K562 (cell line): ENCODE results near the gene POU2AF1. TPM values are rescaled to one million over a fixed set of nuclear protein-coding genes. Genes with fewer than 3 reads are reported as not detected.

ENCODE experiments used
- ATAC-seq: fragments of 200-7000 bp; cut with Tn5 transposase; 3 replicates; pipeline ENCODE4 v1.9.1; 2020; ENCODE audit warnings: moderate library complexity
- BruUV-seq: library from RNA; stranded (reverse); fragments of 400-500 nt; replicated peaks from 2 replicates; lab custom pipeline; 2021; lab: Mats Ljungman, UMichigan
- CTCF ChIA-PET: fragments of 300-600 bp; formaldehyde crosslinking; extraction: SDS; loops from one replicate; lab custom pipeline; 2021; ENCODE audit warnings: low intra/inter-chr PET ratio; lab: Yijun Ruan, JAX
- POLR2A ChIA-PET: fragments of 300-600, 350-650 bp; sonication (Branson Sonifier 250); formaldehyde crosslinking; extraction: SDS; loops from one replicate; lab custom pipeline; 2021; ENCODE audit warnings: antibody characterized with exemption, inconsistent platforms; lab: Yijun Ruan, JAX
- DNase-seq, 4 experiments: peaks; one replicate each; pipeline versions ENCODE4 v3.0.0 to v3.0.0-alpha.2; 2011 to 2018; ENCODE audit warnings: low spot score in 3 of 4, mixed read lengths in 3 of 4; ENCODE audit errors: extremely low read depth in 1 of 4
- FAIRE-seq: peaks from 2 replicates; lab custom pipeline; 2011; peaks lifted over from hg19 to GRCh38; lab: Jason Lieb, UNC
- H2AFZ ChIP-seq: 2 replicates; pipeline ENCODE4 v1.6.0; 2011; ENCODE audit warnings: low read depth, low read length, control low read depth, inconsistent platforms
- H3K27ac ChIP-seq: fragments of 200-600 bp; 3 replicates; pipeline ENCODE4 v1.8.0; 2011; ENCODE audit warnings: low read depth, mild to moderate bottlenecking, control low read depth, inconsistent platforms, low read length, moderate library complexity, mixed read lengths; ENCODE audit errors: extremely low read depth
- H3K27me3 ChIP-seq, 2 experiments: fragments of 300-600 bp in 1 of 2; 2 replicates in 1 of 2; 3 replicates in 1 of 2; pipeline versions ENCODE4 v1.6.0 to v1.8.0; 2011; ENCODE audit warnings: inconsistent platforms in 2 of 2, low read length in 2 of 2, mild to moderate bottlenecking in 1 of 2, mixed read lengths in 1 of 2, moderate library complexity in 1 of 2; ENCODE audit not compliant: control insufficient read depth in 2 of 2, insufficient read depth in 2 of 2
- H3K36me3 ChIP-seq: fragments of 300-600 bp; 3 replicates; pipeline ENCODE4 v1.8.0; 2011; ENCODE audit warnings: mild to moderate bottlenecking, low read length, inconsistent platforms; ENCODE audit not compliant: control insufficient read depth, insufficient read depth
- H3K4me1 ChIP-seq, 2 experiments: fragments of 200-600 bp in 1 of 2; replicated peaks in 1 of 2; 2 replicates in 1 of 2; 3 replicates in 1 of 2; pipeline versions ENCODE4 v1.5.1 to v1.8.0; 2011; ENCODE audit warnings: inconsistent platforms in 2 of 2, low read length in 2 of 2, mild to moderate bottlenecking in 1 of 2, mixed read lengths in 1 of 2, moderate library complexity in 1 of 2; ENCODE audit not compliant: control insufficient read depth in 2 of 2, insufficient read depth in 2 of 2
- H3K4me2 ChIP-seq: 2 replicates; pipeline ENCODE4 v1.6.1; 2011; ENCODE audit warnings: low read length, control low read depth, inconsistent platforms, mixed read lengths; ENCODE audit not compliant: insufficient read depth
- H3K4me3 ChIP-seq: fragments of 200-600 bp; sonication (generic), shearing (Covaris generic); 2 replicates; pipeline ENCODE4 v1.5.1; 2016; ENCODE audit warnings: control low read depth, inconsistent platforms
- H3K79me2 ChIP-seq: fragments of 200-600 bp; 3 replicates; pipeline ENCODE4 v1.8.0; 2011; ENCODE audit warnings: low read length, inconsistent platforms; ENCODE audit not compliant: control insufficient read depth, insufficient read depth
- H3K9ac ChIP-seq, 2 experiments: 2 replicates each; pipeline versions ENCODE4 v1.6.0 to v1.6.1; 2011; ENCODE audit warnings: low read depth in 2 of 2, low read length in 2 of 2, control low read depth in 1 of 2, inconsistent platforms in 1 of 2, mild to moderate bottlenecking in 1 of 2, mixed read lengths in 1 of 2; ENCODE audit not compliant: insufficient read depth in 1 of 2
- H3K9me1 ChIP-seq: one replicate; pipeline ENCODE4 v1.6.0; 2011; ENCODE audit warnings: inconsistent platforms, mild to moderate bottlenecking, low read length, moderate library complexity; ENCODE audit not compliant: control insufficient read depth, insufficient read depth
- H3K9me3 ChIP-seq: replicated peaks from 2 replicates; pipeline ENCODE4 v1.5.1; 2011; ENCODE audit warnings: low read depth, low read length, inconsistent platforms; ENCODE audit not compliant: control insufficient read depth, insufficient read depth
- H4K20me1 ChIP-seq: replicated peaks from 2 replicates; pipeline ENCODE4 v1.6.1; 2011; ENCODE audit warnings: low read length, inconsistent platforms, mixed read lengths; ENCODE audit not compliant: control insufficient read depth, insufficient read depth
- DACH1 ChIP-seq: fragments of 450-650 bp; IDR thresholded peaks from 2 replicates; pipeline ENCODE4 v1.6.1; 2018; ENCODE audit not compliant: partially characterized antibody
- GATA2 ChIP-seq: sonication (generic); formaldehyde crosslinking; IDR thresholded peaks from 2 replicates; pipeline ENCODE4 v1.4.0; 2020; ENCODE audit warnings: mild to moderate bottlenecking, missing genetic modification reagents
- HCFC1 ChIP-seq: IDR thresholded peaks from 2 replicates; pipeline ENCODE4 v1.6.1; 2012; ENCODE audit warnings: low read depth, low read length, improper control_type of control experiment
- KAT8 ChIP-seq: fragments of 450-650 bp; IDR thresholded peaks from 2 replicates; pipeline ENCODE4 v1.6.1; 2016; ENCODE audit warnings: low read depth, mild to moderate bottlenecking
- NBN ChIP-seq: fragments of 450-650 bp; IDR thresholded peaks from 2 replicates; pipeline ENCODE4 v1.6.1; 2016; ENCODE audit warnings: low read depth, mild to moderate bottlenecking
- SIN3A ChIP-seq, 2 experiments: fragments of 150-350 bp in 1 of 2; IDR thresholded peaks; 2 replicates each; pipeline ENCODE4 v1.6.1; 2011 to 2016; ENCODE audit warnings: borderline replicate concordance in 2 of 2, low read depth in 2 of 2, low read length in 2 of 2, mild to moderate bottlenecking in 2 of 2, moderate library complexity in 2 of 2; ENCODE audit not compliant: control insufficient read depth in 1 of 2
- SMAD4 ChIP-seq: fragments of 250-450 bp; sonication (Bioruptor Pico); conservative IDR thresholded peaks from 2 replicates; pipeline ENCODE4 v1.8.0; 2021; ENCODE audit warnings: inconsistent platforms, mild to moderate bottlenecking, moderate library complexity
- SREBF1 ChIP-seq: fragments of 150-350 bp; IDR thresholded peaks from 2 replicates; pipeline ENCODE4 v1.6.1; 2014; ENCODE audit warnings: antibody characterized with exemption, low read depth, low read length, borderline replicate concordance
- SRSF3 ChIP-seq: fragments of 200-400 bp; formaldehyde crosslinking; IDR thresholded peaks from 2 replicates; pipeline ENCODE4 v1.6.1; 2016; ENCODE audit warnings: mild to moderate bottlenecking, low read length, moderate library complexity; ENCODE audit not compliant: insufficient read depth
- ZNF41 ChIP-seq: fragments of 250-450 bp; sonication (Bioruptor Pico); conservative IDR thresholded peaks from 2 replicates; pipeline ENCODE4 v1.4.0; 2020; ENCODE audit warnings: mild to moderate bottlenecking
- ZNF431 ChIP-seq: sonication (generic); formaldehyde crosslinking; IDR thresholded peaks from 2 replicates; pipeline ENCODE4 v1.8.0; 2022; ENCODE audit warnings: mild to moderate bottlenecking, missing genetic modification reagents
- ZNF583 ChIP-seq: fragments of 250-450 bp; sonication (Bioruptor Pico); IDR thresholded peaks from 2 replicates; pipeline ENCODE4 v1.4.0; 2020
- ZNF644 ChIP-seq: fragments of 200-800 bp; sonication (Bioruptor generic); IDR thresholded peaks from 2 replicates; pipeline ENCODE4 v1.6.1; 2016; ENCODE audit warnings: low read depth, missing genetic modification characterization, missing compliant biosample characterization
- WGBS: fragments of 100-300 bp; shearing (Covaris generic); methylation state at CpG from one replicate; pipeline ENCODE4 v1.1.6; 2016; ENCODE audit warnings: low coverage, mixed read lengths; ENCODE audit not compliant: insufficient coverage; ENCODE audit errors: missing lambda C conversion rate; 5-methylcytosine and 5-hydroxymethylcytosine counted together
- in situ Hi-C: fragments of 300-500 bp; cut with MboI; formaldehyde crosslinking; loops from 4 replicates; pipeline ENCODE4 v1.15.0; 2018; ENCODE audit warnings: inconsistent platforms, mixed read lengths
- intact Hi-C: fragments of 100-400 bp; cut with micrococcal nuclease; formaldehyde crosslinking; loops from 2 replicates; pipeline ENCODE4 v1.14.2; 2022
- polyA plus RNA-seq, 8 experiments: library from polyadenylated mRNA; depleted of rRNA in 4 of 8; stranded (reverse) in 5 of 8; unstranded in 3 of 8; fragments of >200 nt; fragmentation: Nextera tagmentation in 2 of 8; fragmentation: Illumina TruSeq in 1 of 8; extraction: Ambion mirVana in 2 of 8; extraction: Trizol in 1 of 8; gene quantifications; 2 replicates each; pipeline versions ENCODE4 v1.2.1 to v1.2.3, GENCODE V29; 2011 to 2014; ENCODE audit warnings: inconsistent platforms in 1 of 8, missing spikeins in 1 of 8
- total RNA-seq, 7 experiments: library from RNA; depleted of rRNA in 6 of 7; stranded (reverse); fragments of >200 nt in 6 of 7; fragmentation: Illumina TruSeq in 2 of 7; extraction: Trizol in 2 of 7; gene quantifications; 2 replicates each; pipeline versions ENCODE4 v1.2.1 to v1.2.3, GENCODE V29; 2011 to 2021; ENCODE audit warnings: low replicate concordance in 1 of 7
- TF ChIP-seq, protein P1 (sequence below): fragments of 250-450 bp; sonication (Bioruptor Pico); IDR thresholded peaks from 2 replicates; pipeline ENCODE4 v1.5.1; 2021; ENCODE audit warnings: mild to moderate bottlenecking
- TF ChIP-seq, protein P2 (sequence below): sonication (generic); formaldehyde crosslinking; IDR thresholded peaks from 2 replicates; pipeline ENCODE4 v1.8.0; 2022; ENCODE audit warnings: mild to moderate bottlenecking, missing genetic modification reagents
- TF ChIP-seq, protein P3 (sequence below): fragments of 250-450 bp; sonication (Bioruptor Pico); IDR thresholded peaks from 2 replicates; pipeline ENCODE4 v1.6.1; 2021; ENCODE audit warnings: mild to moderate bottlenecking

The POU2AF1 gene
- total and polyA plus RNA-seq, 9 of the 15 experiments (the other 6 are each of a cell fraction or from before 2014, with no cell fraction given): 0.09 TPM; not detected in 8

DNA sequence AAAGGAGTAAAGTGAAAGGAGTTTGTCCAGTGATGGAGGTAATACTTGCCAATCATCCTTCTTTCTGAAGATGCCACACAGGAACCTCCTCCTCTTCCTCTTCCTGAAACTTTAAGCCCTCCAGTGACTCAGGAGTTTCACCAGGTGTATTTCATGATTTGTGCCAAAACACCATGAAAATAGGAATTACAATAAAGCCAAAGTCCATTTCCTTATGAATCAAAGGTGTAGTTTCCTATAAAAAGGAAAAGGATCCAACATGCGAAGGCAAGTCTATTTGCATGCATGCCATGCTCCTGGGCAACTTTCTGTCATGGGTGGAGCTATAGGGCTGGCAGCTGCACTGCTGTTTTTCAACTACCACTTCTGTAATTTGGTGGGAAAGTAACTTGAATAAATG lies 9.8 kb upstream of the POU2AF1 start:
- no TSS peak for BruUV-seq
- Histone ChIP-seq H3K4me1 (no peaks in the 10 kb centered on the region), H3K79me2 (no peaks in the 10 kb centered on the region), H3K36me3 (no peaks in the 10 kb centered on the region), H3K4me2 (no peak overlapping the region), H3K27ac (no peak overlapping the region), H2AFZ (no peak overlapping the region), H3K27me3 (no peaks in the 10 kb centered on the region; a peak in 1 of 5 replicates), H3K9me1 (no peaks in the 10 kb centered on the region), H3K9me3 (no peaks in the 10 kb centered on the region), H3K4me3 (no peak overlapping the region), H4K20me1 (no peaks in the 10 kb centered on the region), H3K9ac (no peak overlapping the region)
- no peak for DNase-seq
- intact Hi-C loops: no loop called here
- in situ Hi-C loops: no loop called here
- TF ChIP-seq SIN3A (IDR thresholded peaks at IDR 0.05; ENCODE audit: borderline replicate concordance in 2 of 2, control insufficient read depth in 1 of 2, low read depth in 2 of 2, low read length in 2 of 2): no peak
- TF ChIP-seq, protein P1, sequence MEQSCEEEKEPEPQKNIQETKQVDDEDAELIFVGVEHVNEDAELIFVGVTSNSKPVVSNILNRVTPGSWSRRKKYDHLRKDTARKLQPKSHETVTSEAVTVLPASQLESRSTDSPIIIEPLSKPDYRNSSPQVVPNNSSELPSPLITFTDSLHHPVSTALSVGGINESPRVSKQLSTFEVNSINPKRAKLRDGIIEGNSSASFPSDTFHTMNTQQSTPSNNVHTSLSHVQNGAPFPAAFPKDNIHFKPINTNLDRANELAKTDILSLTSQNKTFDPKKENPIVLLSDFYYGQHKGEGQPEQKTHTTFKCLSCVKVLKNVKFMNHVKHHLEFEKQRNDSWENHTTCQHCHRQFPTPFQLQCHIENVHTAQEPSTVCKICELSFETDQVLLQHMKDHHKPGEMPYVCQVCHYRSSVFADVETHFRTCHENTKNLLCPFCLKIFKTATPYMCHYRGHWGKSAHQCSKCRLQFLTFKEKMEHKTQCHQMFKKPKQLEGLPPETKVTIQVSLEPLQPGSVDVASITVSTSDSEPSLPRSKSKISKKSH (CRISPR knock-in tag): no peak
- no peak for TF ChIP-seq ZNF431 (CRISPR knock-in tag)
- TF ChIP-seq ZNF644: no peak
- TF ChIP-seq, protein P2, sequence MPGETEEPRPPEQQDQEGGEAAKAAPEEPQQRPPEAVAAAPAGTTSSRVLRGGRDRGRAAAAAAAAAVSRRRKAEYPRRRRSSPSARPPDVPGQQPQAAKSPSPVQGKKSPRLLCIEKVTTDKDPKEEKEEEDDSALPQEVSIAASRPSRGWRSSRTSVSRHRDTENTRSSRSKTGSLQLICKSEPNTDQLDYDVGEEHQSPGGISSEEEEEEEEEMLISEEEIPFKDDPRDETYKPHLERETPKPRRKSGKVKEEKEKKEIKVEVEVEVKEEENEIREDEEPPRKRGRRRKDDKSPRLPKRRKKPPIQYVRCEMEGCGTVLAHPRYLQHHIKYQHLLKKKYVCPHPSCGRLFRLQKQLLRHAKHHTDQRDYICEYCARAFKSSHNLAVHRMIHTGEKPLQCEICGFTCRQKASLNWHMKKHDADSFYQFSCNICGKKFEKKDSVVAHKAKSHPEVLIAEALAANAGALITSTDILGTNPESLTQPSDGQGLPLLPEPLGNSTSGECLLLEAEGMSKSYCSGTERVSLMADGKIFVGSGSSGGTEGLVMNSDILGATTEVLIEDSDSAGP (CRISPR knock-in tag): no peak
- TF ChIP-seq NBN: no peak
- TF ChIP-seq KAT8: no peak
- TF ChIP-seq SREBF1: no peak
- TF ChIP-seq, protein P3, sequence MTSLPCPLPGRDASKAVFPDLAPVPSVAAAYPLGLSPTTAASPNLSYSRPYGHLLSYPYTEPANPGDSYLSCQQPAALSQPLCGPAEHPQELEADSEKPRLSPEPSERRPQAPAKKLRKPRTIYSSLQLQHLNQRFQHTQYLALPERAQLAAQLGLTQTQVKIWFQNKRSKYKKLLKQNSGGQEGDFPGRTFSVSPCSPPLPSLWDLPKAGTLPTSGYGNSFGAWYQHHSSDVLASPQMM (CRISPR knock-in tag): no peak
- TF ChIP-seq ZNF583: no peak
- TF ChIP-seq HCFC1: no peak
- TF ChIP-seq ZNF41 (CRISPR knock-in tag): no peak
- TF ChIP-seq GATA2 (CRISPR knock-in tag): no peak
- TF ChIP-seq SMAD4 (CRISPR knock-in tag): no peak
- TF ChIP-seq SRSF3: no peak
- TF ChIP-seq DACH1: no peak
- no peak for ATAC-seq
- WGBS: 0% methylated on average over 1 of the region's 1 CpG
- POLR2A ChIA-PET: interaction anchor here (0.6 kb wide), 1 partner anchor 152 kb away, joined by 3 read pairs; no protein-coding TSS in a partner anchor
- CTCF ChIA-PET: no interaction called here
- FAIRE-seq: no peak
